K562 (cell line): ENCODE data around the gene RAB31. TPM values are rescaled to one million over a fixed set of nuclear protein-coding genes. Genes with fewer than 3 reads are reported as not detected.
A peak's percentile ranks its signal among the peaks of the same experiment; 100 is the strongest.

ENCODE experiments used
- ARID1B ChIP-seq: fragments of 450-650 bp; IDR thresholded peaks from 2 replicates; pipeline ENCODE4 v1.6.1; 2016; ENCODE audit warnings: antibody characterized with exemption, mild to moderate bottlenecking, inconsistent platforms
- CGGBP1 ChIP-seq: fragments of 250-450 bp; sonication (Bioruptor Pico); IDR thresholded peaks from 2 replicates; pipeline ENCODE4 v1.9.0; 2021; ENCODE audit warnings: mild to moderate bottlenecking
- EP300 ChIP-seq: IDR thresholded peaks from 2 replicates; pipeline ENCODE4 v1.6.1; 2012; ENCODE audit warnings: low read length, improper control_type of control experiment
- GABPA ChIP-seq: fragments of 200-800 bp; sonication (Bioruptor generic); conservative IDR thresholded peaks from 2 replicates; pipeline ENCODE4 v1.6.1; 2016; ENCODE audit warnings: low read depth, missing genetic modification characterization, missing compliant biosample characterization
- HMG20B ChIP-seq: fragments of 250-450 bp; sonication (Bioruptor Pico); IDR thresholded peaks from 2 replicates; pipeline ENCODE4 v1.5.0; 2021; ENCODE audit warnings: mild to moderate bottlenecking
- HSF4 ChIP-seq: fragments of 250-450 bp; sonication (Bioruptor Pico); IDR thresholded peaks from 2 replicates; pipeline ENCODE4 v2.1.2; 2022; ENCODE audit warnings: mild to moderate bottlenecking, moderate library complexity, borderline replicate concordance
- ID3 ChIP-seq, 2 experiments: fragments of 250-450 bp in 1 of 2; fragments of 450-650 bp in 1 of 2; sonication (Bioruptor Pico) in 1 of 2; IDR thresholded peaks; 2 replicates each; pipeline versions ENCODE4 v1.6.1 to v1.8.0; 2016 to 2021; ENCODE audit warnings: mild to moderate bottlenecking in 2 of 2, moderate library complexity in 2 of 2, missing compliant biosample characterization in 1 of 2, missing genetic modification characterization in 1 of 2
- KAT8 ChIP-seq: fragments of 450-650 bp; IDR thresholded peaks from 2 replicates; pipeline ENCODE4 v1.6.1; 2016; ENCODE audit warnings: low read depth, mild to moderate bottlenecking
- MYBL2 ChIP-seq, 2 experiments: fragments of 450-650 bp in 1 of 2; sonication (generic) in 1 of 2; formaldehyde crosslinking in 1 of 2; IDR thresholded peaks; 2 replicates each; pipeline versions ENCODE4 v1.6.1 to v1.8.1; 2017 to 2022; ENCODE audit warnings: borderline replicate concordance in 1 of 2, inconsistent platforms in 1 of 2, low read depth in 1 of 2, mild to moderate bottlenecking in 1 of 2, missing genetic modification reagents in 1 of 2, moderate library complexity in 1 of 2
- NFXL1 ChIP-seq: fragments of 450-650 bp; formaldehyde crosslinking; IDR thresholded peaks from 2 replicates; pipeline ENCODE4 v1.4.0; 2021; ENCODE audit warnings: mild to moderate bottlenecking
- RBFOX2 ChIP-seq: fragments of 200-400 bp; formaldehyde crosslinking; IDR thresholded peaks from 2 replicates; pipeline ENCODE4 v1.6.1; 2017; ENCODE audit warnings: low read depth, mild to moderate bottlenecking, low read length, moderate library complexity
- SMAD1 ChIP-seq: fragments of 150-350 bp; IDR thresholded peaks from 2 replicates; pipeline ENCODE4 v1.6.1; 2014; ENCODE audit warnings: low read length, low read depth; ENCODE audit not compliant: partially characterized antibody
- U2AF2 ChIP-seq: fragments of 200-400 bp; formaldehyde crosslinking; optimal IDR thresholded peaks from 2 replicates; pipeline ENCODE3; 2017; ENCODE audit warnings: low read depth, mild to moderate bottlenecking, low read length
- YBX1 ChIP-seq: fragments of 450-650 bp; IDR thresholded peaks from 2 replicates; pipeline ENCODE4 v1.7.1; 2016; ENCODE audit warnings: mild to moderate bottlenecking
- ZNF668 ChIP-seq: fragments of 250-450 bp; sonication (Bioruptor Pico); IDR thresholded peaks from 2 replicates; pipeline ENCODE4 v1.8.0; 2022; ENCODE audit warnings: mild to moderate bottlenecking, inconsistent platforms
- polyA plus RNA-seq, 8 experiments: library from polyadenylated mRNA; depleted of rRNA in 4 of 8; stranded (reverse) in 5 of 8; unstranded in 3 of 8; fragments of >200 nt; fragmentation: Nextera tagmentation in 2 of 8; fragmentation: Illumina TruSeq in 1 of 8; extraction: Ambion mirVana in 2 of 8; extraction: Trizol in 1 of 8; gene quantifications; 2 replicates each; pipeline versions ENCODE4 v1.2.1 to v1.2.3, GENCODE V29; 2011 to 2014; ENCODE audit warnings: inconsistent platforms in 1 of 8, missing spikeins in 1 of 8
- total RNA-seq, 7 experiments: library from RNA; depleted of rRNA in 6 of 7; stranded (reverse); fragments of >200 nt in 6 of 7; fragmentation: Illumina TruSeq in 2 of 7; extraction: Trizol in 2 of 7; gene quantifications; 2 replicates each; pipeline versions ENCODE4 v1.2.1 to v1.2.3, GENCODE V29; 2011 to 2021; ENCODE audit warnings: low replicate concordance in 1 of 7
- TF ChIP-seq, protein P1 (sequence below): fragments of 200-800 bp; sonication (Bioruptor generic); IDR thresholded peaks from 2 replicates; pipeline ENCODE4 v1.6.1; 2016; ENCODE audit warnings: missing genetic modification characterization, missing compliant biosample characterization
- TF ChIP-seq, protein P2 (sequence below): fragments of 450-650 bp; formaldehyde crosslinking; conservative IDR thresholded peaks from 2 replicates; pipeline ENCODE4 v1.4.0; 2022; ENCODE audit warnings: mild to moderate bottlenecking, missing genetic modification characterization
- TF ChIP-seq, protein P3 (sequence below): sonication (generic); formaldehyde crosslinking; IDR thresholded peaks from 2 replicates; pipeline ENCODE4 v1.8.1; 2023; ENCODE audit warnings: mild to moderate bottlenecking, missing genetic modification reagents

The RAB31 gene
- total and polyA plus RNA-seq, 9 of the 15 experiments (the other 6 are each of a cell fraction or from before 2014, with no cell fraction given) = 20.7 to 70.4 (median 41.3) TPM

- TF ChIP-seq, protein P1, sequence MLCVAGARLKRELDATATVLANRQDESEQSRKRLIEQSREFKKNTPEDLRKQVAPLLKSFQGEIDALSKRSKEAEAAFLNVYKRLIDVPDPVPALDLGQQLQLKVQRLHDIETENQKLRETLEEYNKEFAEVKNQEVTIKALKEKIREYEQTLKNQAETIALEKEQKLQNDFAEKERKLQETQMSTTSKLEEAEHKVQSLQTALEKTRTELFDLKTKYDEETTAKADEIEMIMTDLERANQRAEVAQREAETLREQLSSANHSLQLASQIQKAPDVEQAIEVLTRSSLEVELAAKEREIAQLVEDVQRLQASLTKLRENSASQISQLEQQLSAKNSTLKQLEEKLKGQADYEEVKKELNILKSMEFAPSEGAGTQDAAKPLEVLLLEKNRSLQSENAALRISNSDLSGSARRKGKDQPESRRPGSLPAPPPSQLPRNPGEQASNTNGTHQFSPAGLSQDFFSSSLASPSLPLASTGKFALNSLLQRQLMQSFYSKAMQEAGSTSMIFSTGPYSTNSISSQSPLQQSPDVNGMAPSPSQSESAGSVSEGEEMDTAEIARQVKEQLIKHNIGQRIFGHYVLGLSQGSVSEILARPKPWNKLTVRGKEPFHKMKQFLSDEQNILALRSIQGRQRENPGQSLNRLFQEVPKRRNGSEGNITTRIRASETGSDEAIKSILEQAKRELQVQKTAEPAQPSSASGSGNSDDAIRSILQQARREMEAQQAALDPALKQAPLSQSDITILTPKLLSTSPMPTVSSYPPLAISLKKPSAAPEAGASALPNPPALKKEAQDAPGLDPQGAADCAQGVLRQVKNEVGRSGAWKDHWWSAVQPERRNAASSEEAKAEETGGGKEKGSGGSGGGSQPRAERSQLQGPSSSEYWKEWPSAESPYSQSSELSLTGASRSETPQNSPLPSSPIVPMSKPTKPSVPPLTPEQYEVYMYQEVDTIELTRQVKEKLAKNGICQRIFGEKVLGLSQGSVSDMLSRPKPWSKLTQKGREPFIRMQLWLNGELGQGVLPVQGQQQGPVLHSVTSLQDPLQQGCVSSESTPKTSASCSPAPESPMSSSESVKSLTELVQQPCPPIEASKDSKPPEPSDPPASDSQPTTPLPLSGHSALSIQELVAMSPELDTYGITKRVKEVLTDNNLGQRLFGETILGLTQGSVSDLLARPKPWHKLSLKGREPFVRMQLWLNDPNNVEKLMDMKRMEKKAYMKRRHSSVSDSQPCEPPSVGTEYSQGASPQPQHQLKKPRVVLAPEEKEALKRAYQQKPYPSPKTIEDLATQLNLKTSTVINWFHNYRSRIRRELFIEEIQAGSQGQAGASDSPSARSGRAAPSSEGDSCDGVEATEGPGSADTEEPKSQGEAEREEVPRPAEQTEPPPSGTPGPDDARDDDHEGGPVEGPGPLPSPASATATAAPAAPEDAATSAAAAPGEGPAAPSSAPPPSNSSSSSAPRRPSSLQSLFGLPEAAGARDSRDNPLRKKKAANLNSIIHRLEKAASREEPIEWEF (CRISPR knock-in tag) = no peak
- TF ChIP-seq YBX1 = no peak
- no peak for TF ChIP-seq ZNF668 (CRISPR knock-in tag)
- TF ChIP-seq MYBL2 (IDR thresholded peaks at IDR 0.05; ENCODE audit: low read depth) = no peak
- TF ChIP-seq MYBL2 (CRISPR knock-in tag; IDR thresholded peaks at IDR 0.05; ENCODE audit: borderline replicate concordance) = no peak
- TF ChIP-seq CGGBP1 (CRISPR knock-in tag) = no peak
- no peak for TF ChIP-seq ID3 (CRISPR knock-in tag; IDR thresholded peaks at IDR 0.05)
- no peak for TF ChIP-seq ID3 (tag; IDR thresholded peaks at IDR 0.05)
- no peak for TF ChIP-seq HMG20B (CRISPR knock-in tag)
- TF ChIP-seq SMAD1 = no peak
- TF ChIP-seq, protein P2, sequence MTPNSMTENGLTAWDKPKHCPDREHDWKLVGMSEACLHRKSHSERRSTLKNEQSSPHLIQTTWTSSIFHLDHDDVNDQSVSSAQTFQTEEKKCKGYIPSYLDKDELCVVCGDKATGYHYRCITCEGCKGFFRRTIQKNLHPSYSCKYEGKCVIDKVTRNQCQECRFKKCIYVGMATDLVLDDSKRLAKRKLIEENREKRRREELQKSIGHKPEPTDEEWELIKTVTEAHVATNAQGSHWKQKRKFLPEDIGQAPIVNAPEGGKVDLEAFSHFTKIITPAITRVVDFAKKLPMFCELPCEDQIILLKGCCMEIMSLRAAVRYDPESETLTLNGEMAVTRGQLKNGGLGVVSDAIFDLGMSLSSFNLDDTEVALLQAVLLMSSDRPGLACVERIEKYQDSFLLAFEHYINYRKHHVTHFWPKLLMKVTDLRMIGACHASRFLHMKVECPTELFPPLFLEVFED (CRISPR knock-in tag) = no peak
- no peak for TF ChIP-seq NFXL1 (CRISPR knock-in tag)
- TF ChIP-seq GABPA (tag) = no peak
- TF ChIP-seq ARID1B = peak; percentile 67
- peak; percentile 64; the same call in 1 of the 2 replicates for TF ChIP-seq EP300
- TF ChIP-seq U2AF2 = no peak
- peak; percentile 57 for TF ChIP-seq RBFOX2
- TF ChIP-seq, protein P3, sequence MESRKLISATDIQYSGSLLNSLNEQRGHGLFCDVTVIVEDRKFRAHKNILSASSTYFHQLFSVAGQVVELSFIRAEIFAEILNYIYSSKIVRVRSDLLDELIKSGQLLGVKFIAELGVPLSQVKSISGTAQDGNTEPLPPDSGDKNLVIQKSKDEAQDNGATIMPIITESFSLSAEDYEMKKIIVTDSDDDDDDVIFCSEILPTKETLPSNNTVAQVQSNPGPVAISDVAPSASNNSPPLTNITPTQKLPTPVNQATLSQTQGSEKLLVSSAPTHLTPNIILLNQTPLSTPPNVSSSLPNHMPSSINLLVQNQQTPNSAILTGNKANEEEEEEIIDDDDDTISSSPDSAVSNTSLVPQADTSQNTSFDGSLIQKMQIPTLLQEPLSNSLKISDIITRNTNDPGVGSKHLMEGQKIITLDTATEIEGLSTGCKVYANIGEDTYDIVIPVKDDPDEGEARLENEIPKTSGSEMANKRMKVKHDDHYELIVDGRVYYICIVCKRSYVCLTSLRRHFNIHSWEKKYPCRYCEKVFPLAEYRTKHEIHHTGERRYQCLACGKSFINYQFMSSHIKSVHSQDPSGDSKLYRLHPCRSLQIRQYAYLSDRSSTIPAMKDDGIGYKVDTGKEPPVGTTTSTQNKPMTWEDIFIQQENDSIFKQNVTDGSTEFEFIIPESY (CRISPR knock-in tag) = no peak
- TF ChIP-seq HSF4 = no peak
- TF ChIP-seq KAT8 = no peak
These were observed 119.8 kb downstream of the RAB31 start (continued) for GRCh38 chr18:9827793-9828505.
